ENCODE data around the gene PLPPR3.
A peak's percentile ranks its signal among the peaks of the same experiment; 100 is the strongest.

PLPPR3 gene

DNA sequence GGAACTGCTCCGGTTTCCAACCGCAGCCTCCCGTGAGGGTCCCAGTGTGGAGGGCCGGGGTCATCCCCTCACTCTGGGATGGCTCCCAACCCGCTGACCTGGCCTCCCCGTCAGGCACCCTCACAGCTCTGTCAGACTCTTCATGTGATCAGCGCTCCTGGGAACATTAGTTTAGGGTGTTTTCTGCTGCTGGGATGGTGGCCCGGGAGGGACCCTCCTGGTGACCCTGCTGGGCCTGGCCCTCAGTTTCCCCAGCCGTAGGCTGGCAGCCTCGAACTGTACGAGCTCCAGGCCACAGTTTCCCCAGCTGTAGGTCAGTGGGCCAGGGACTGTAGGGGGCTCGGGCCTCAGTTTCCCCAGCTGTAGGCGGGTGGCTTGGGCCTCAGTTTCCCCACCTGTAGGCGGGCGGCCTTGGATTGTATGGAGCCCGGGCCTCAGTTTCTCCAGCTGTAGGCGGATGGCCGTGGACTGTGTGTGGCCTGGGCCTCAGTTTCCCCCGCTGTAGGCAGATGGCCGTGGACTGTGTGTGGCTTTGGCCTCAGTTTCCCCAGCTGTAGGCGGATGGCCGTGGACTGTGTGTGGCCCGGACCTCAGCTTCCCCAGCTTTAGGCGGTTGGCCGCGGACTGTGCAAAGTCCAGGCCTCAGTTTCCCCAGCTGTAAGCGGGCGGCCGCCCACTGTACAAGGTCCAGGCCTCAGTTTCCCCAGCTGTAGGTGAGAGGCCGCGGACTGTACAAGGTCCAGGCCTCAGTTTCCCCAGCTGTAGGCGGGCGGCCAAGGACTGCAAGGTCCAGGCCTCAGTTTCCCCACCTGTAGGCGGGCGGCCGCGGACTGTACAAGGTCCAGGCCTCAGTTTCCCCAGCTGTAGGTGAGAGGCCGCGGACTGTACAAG is 25.8 kb downstream of the PLPPR3 start:
- no peak for DNase-seq

DNA sequence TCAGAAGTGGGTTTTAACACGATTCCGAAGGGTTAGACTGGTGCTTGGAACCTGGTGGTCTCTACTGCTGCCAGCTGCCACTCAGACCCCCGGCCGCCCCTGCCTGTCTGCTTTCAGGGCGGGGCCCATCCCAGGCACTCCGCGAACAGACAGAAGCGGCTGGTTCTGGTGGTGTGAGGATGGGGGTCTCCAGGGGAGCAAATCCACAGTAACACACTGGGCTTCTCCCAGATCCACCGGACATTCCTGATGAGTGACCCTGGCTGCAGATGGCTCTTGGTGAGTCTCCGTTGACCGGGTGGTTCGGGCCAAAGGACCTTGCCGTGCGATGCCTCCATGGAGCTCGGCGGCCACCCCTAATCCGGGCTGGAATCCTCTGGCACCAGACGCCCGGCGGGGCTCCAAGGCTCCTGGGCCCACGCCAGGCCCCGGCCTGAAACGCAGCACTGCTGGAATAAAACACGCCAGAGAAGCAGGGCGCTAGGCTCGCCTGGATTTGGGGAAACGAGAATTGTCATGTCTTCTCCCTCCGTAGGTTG is 26.6 kb downstream of the PLPPR3 start:
- no peak for DNase-seq

DNA sequence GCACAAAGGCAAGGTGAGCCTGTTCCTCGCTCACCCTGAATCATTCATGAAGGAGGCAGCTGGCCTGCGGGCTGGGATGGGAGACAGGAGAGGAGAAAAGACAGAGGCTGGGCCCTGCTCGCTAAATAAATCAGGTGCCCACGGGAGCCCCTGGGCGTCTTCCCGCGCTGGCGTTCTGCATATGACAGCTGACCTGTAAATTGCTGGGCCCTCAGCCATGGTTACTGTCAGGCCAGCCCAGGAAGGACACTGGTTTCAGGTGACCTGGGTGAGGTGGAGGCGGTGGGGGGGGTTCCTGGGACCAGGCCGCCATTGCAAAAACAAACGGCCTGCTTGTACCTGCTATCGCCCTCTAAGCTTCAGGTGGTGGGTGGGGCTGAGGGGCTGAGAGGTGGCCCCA is 27.9 kb downstream of the PLPPR3 start:
- no peak for DNase-seq

DNA sequence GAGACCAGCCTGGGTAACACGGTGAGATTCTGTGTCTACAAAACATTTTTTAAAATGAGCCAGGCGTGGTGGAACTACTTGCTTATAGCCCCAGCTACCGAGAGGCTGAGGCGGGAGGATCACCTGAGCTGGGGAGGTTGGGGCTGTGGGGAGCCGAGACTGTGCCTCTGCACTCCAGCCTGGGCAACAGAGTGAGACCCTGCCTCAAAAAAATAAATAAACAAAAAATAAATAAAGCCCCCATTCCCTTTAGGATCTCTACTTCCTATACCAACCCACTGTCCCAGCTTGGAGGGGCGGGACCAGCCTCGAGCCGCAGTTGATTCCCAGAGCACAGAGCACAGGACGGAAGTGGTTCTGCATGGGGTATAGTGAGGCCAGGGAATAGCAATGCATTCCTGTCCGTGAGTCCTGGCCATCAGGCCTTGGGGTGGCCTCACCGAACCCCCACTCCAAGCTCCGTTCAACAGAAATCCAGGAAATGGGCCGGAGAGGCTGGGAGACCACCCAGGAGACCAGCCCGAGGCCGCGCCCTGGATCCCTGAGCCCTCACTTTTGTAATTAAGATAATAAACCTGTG is 29.4 kb downstream of the PLPPR3 start:
- no peak for DNase-seq

DNA sequence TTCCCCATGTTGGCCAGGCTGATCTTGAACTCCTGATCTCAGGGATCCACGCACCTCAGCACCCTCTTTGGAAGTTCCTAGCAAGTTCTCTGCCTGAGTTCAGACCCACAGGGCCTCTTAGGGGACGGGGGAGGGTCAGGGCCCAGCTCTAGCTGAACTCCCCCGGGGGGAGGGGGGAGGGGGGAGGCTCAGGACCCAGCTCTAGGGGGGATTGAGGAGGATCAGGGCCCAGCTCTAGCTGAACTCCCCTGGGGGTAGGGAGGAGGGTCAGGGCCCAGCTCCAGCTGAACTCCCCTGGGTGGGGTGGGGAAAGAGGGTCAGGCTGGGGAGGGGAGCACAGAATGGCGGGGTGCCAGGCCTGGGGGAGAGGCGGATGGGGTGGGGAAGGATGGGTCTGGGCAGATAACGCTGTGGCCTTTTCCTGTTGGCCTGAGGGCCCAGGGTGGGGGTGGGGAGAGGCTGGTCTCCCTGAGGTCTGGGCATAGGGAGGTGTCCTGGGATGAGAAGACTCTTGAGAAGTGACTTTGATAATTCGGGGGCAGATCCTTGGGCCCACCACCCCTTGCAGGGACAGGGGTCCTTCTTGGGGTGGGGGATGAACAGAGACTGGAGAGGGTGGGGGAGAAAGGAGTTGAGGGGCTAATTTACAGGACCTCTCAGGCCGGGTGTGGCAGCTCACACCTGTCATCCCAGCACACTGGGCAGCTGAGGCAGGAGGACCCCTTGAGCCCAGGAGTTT is 30.0 kb downstream of the PLPPR3 start:
- DNase-seq = no peak

DNA sequence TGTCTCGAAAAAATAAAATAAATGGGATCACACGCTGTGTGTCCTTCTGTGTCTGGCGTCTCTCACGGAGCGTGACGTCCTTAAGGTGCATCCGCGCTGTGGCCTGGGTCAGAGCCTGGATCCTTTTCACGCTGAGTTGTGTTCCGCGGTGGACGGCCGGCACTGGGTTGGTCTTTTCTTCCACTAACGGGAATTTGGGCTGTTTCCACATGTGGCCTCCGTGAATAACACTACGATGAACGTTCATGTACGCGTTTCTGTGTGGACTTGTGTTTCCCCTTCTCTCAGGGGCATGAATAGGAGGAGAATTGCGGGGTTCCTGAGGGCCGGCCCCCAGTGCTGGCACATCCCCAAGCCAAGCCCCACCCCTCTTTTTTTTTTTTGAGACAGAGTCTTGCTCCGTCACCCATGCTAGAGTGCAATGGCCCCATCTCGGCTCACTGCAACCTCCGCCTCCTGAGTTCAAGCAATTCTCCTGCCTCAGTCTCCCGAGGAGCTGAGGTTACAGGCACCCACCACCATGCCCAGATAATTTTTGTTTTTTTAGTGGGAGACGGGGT is 30.7 kb downstream of the PLPPR3 start:
- DNase-seq = no peak

DNA sequence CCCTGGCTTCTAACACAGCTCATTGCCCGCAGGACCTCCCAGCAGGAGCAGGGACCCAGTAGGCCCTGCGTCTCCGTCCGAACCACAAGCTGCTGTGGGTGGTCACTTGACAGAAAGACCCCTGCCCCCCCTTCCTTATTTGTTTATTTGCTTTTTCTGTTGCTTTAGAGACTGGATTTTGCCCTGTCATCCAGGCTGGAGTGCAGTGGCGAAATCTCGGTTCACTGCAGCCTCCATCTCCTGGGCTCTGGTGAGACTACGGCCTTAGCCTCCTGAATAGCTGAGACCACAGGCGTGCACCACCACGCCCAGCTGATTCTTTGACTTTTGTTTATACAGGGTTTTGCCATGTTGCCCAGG is 32.1 kb downstream of the PLPPR3 start:
- no peak for DNase-seq

DNA sequence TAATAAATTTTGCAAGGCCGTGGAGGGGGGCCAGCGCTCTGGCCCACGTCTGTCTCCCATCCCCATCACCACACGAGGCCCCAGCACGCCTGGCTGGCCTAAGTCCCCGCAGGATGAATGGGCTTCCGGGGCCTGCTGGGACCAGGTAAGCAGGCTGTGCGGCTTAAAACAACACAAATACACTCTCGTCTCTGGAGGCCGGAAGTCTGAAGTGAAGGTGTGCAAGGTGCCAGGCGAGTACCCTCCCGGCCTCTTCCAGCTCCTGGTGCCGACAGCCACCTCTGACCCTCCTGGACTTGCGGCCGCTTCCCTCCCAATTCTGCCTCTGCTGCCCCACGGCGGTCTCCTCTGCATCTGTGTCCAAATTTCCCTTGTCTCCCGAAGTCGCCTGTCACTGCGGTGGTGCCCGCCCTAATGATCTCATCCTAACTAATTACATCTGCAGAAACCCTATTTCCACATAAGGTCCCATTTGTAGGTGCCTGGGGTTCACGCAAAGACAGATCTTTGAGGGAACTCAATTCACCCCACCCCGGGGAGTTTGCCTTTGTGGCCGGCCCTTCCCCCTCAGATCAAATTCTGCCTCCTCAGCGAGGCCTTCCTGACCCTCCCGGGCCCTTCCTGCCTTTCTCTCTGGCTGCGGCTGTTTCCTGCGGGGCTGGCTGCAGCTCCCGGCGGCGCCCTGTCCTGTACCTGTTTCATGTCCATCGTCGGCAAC is 32.6 kb downstream of the PLPPR3 start:
- DNase-seq = no peak

DNA sequence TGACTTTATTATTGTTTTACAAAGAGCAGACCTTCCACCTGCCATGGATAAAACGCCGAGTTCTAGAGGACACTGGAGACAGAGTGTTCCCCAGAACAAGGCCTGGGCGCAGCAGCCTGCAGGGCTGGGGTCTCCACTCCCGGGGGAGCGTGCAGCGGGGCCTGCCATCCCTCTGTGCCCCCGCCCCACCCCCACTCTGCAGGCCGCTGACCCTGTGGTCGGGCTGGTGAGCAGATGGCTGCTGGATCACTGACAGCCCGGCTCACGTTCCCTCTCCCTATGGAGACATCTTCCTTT is 33.1 kb downstream of the PLPPR3 start:
- DNase-seq = no peak

DNA sequence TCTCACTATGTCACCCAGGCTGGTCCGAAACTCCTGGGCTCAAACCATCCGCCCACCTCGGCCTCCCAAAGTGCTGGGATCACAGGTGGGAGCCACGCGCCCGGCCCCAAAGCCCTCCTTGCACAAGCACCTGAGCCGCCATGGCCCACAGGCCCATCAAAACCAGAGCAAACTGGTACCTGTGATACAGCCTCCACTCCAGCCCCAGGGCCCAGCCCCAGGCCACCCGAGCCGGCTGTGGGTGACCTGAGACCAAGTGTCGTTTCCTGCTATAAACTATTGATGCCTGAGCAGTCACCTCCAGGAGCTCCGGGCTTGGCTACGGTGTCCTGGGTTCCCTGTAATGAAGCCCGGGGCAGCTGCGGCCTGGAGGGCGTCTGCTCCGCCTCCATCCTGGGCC is 34.2 kb downstream of the PLPPR3 start:
- no peak for DNase-seq

DNA sequence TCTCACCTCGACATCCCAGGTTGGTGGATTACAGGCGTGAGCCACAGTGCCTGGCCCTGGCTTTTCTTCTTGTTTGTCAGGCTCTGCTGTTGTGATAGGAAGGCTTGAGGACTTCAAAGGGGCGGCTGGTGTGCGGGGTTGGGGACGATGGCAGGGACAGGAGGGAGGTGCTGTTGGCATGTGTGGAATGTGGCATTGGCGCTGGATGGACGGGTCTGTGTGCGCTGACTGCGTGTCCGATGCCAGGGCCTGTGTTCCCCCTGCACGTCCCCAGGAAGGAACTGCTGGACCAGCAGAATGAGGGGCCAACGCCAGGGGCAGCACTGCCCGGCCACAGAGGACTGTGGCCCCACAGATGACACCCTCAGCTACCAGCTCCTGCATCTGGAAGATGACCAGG is 37.2 kb downstream of the PLPPR3 start:
- DNase-seq = no peak

DNA sequence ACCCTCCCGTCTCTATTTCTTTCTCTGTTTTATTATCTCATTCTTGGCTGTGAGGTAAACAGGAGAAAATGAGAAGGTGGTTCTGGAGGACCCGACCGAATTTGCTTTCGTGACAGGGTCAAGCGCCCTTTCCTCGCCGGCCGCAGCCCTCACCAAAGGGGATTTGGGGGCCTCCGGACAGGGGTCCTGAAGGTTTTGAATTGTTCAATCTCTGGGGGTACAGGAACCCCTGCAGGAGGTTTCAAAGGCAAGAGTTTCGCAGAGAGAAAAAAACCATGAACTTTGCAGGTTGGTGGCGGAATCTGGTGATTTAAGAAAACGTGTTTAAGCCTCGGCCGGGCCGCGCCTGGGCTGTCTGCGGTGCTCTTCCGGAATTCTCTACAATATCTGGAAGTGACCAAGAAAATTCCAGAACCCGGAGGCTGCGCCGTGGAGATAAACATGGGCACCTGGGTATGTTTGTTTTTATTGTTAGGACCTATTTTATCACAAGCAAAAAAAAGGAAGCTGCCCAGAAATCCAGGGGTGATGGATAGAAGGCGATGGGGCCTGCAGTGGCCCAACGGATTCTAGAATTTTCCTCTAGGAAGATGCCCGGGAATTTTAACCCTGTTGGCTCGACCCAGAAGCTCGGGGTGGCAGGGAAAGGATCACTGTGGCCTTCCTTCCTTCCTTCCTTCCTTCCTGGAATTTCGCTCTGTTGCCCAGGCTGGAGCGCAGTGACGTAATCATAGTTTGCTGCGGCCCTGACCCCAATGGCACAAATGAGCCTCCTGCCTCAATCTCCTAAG is 38.7 kb downstream of the PLPPR3 start:
- DNase-seq = peak; percentile 46

DNA sequence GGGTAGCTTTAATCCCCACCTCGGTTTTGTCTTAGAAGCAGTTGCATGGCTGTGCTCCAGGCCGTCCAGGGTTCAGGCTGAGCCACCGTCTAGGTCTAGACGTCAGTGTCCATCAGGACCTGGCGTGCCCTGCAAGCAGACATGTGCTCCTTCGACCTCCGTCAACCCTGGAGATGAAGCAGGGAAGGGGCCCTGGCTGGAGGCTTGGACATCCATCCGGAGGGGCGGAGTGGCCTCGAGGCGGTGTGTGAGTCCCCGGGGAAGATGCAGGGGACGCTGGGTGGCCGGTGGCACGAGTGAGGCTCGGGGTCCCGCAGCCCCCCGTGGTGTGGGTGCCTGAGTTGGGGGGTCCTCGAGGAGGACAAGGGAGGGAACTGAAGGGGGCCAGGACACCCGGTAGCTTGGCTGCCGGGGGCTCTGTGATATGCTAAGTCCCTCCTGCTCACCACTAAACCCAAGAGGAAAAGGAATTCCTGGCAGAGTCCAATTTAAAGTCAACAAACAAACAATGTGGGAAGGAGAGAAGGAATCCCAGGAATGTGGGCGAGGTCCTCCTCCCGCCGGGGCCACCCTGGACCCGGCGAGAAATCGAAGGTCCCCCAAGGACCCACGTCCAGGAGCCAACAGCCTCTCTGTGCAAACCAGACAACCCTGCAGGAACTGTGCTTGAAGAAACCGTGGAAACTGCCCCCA is 39.4 kb downstream of the PLPPR3 start:
- DNase-seq = peak; percentile 80

DNA sequence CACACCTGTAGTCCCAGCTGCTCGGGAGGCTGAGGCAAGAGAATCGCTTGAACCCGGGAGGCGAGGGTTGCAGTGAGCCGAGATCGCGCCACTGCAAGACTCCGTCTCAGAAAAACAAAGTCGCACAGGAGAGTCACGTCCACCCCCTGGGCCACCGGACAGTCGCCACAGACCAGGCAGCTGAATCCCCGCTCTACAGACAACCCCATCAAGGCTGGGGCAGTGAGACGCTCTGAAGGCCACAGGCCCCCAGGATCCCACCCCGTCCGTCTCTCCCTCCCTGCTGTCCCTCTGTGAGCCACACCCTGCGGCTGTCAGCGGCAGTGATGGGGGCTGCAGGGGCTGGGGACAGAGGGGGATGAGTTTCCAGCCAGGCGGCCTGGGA is 40.0 kb downstream of the PLPPR3 start:
- DNase-seq = no peak

DNA sequence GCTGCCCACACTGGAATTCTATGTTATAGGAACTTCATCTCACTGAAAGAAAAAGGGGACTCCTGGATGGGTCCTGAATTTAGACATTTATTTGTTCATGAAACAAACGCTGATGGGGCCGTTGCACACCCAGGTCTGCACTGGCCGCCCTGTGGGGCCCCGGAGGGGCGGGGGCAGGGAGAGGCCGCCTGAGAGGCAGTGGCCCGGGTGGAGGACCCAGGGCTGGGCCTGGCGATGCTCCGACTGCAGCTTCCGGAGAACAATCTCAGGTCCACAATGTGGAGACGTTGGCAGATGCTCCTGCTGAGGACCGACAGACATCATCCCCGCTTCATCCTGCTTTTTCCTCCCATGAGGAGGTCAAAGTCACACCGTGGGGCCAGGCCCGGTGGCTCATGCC is 40.8 kb downstream of the PLPPR3 start:
- DNase-seq = no peak

DNA sequence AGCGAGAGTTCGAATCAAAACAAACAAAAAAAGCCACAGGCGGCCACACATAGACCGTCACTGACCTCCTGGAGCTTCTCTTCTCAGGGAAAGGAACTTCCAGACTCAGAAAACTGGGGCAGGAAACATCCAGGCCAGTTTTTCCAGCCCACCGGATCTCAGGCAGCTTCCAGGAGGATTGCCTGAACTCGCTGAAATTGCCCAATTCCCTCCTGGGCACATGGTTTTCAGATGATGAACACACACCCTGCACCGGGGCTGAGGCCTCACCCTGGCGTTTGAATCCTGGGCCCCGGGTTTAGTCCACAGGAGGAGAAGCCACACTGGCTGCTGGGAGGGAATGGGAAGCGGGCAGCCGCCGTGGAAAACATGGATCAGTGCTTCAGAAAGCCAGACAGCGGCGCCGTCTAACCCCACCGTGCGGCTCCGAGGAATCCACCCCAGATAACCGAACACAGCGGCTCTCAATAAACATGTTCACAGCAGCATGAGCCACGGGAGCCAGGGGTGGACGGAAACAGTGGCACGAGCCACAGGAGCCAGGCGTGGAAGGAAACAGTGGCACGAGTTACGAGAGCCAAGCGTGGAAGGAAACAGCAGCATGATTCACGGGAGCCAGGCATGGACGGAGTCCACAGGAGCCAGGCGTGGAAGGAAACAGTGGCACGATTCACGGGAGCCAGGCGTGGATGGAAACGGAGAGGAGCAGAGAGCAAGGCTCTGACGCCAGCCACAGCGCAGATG is 42.7 kb downstream of the PLPPR3 start:
- DNase-seq = peak; percentile 91

DNA sequence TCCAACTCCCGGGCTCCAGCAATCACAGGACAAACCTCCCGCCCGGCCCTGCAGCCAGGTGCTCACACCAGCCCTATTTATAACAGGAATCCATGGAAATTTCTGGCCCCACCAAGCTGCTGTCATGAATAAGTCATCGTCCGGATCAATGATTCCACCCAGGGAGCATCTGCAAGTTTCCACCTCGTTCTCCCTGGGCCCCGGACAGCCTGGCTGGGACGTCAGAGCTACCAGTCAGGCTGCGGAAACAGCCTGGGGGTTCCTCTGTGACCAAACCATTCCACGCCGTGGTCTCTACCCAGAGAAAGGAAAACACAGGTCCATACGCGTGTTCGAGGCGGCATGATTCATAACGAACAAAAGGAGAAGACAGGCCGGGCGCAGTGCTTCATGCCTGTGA is 45.2 kb downstream of the PLPPR3 start:
- peak; percentile 13 for DNase-seq

DNA sequence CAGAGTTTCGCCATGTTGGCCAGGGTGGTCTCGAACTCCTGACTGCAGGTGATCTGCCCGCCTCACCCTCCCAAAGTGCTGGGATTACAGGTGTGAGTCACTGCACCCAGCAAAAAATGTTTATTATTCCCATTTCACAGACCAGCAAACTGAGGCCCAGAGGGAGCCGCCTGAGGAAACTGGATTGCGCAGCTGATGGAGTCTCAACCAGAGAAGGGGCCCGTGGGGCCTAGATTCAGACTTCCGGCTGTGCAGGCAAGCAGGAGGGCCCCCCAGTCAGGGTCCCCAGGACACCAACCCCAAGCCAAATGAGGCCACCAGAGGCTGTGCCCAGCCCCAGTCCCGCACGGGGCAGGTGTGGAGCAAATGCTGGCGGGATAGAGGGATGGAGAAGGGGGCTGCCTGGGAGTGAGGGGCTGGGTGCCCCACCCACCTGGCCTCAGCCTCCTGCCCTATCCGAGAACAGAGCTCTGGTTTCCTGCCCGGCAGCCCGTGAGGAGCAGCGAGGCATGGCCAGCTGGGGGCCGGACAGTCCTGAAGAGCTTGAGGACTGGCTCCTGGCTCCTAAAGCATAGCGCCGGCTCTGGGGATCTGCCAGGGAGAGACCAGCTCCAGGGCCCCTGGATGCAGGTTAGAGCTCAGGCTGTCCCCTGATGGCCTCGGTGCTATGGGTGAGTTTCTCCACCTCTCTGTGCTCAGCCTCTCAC is 48.9 kb downstream of the PLPPR3 start:
- peak; percentile 29 for DNase-seq

DNA sequence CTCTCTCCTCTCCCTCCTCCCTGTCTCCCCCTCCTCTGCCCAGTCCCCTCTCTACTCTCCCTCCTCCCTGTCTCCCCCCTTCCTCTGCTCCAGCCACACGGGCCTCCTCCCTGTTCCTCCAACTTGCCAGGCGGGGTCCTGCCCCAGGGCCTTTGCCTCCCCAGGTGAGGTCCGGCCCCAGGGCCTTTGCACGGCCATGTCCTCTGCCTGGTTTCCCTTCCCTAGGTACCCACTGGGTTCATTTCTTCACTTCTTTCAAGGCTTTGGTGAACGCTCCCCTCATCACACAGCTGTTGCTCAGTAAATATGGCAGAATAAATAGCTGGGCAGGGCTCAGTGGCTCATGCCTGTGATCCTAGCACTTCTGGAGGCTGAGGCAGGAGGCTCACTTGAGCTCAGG is 49.7 kb downstream of the PLPPR3 start:
- DNase-seq = no peak

DNA sequence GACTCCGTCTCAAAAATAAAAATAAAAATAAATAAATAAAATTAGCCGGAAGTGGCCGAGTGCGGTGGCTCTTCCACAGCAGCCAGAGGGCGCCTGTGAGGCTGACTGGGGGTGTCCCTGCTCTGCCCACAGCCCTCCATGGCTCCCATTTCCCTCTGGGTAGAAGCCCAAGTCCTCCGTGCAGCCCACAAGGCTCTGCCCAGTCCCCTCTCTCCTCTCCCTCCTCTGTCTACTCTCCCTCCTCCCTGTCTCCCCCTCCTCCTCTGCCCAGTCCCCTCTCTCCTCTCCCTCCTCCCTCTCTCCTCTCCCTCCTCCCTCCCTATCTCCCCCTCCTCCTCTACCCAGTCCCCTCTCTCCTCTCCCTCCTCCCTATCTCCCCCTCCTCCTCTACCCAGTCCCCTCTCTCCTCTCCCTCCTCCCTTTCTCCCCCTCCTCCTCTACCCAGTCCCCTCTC is 50.4 kb downstream of the PLPPR3 start:
- no peak for DNase-seq
